GM18499 (cell line): Measurements from ENCODE around the gene CFAP45.

Source experiments
- ATAC-seq: cut with Tn5 transposase; IDR thresholded peaks from one replicate; pipeline ENCODE4 v1.9.1; 2021; ENCODE audit warnings: moderate number of reproducible peaks; ENCODE audit not compliant: insufficient read depth, unreplicated experiment

CFAP45 gene

DNA sequence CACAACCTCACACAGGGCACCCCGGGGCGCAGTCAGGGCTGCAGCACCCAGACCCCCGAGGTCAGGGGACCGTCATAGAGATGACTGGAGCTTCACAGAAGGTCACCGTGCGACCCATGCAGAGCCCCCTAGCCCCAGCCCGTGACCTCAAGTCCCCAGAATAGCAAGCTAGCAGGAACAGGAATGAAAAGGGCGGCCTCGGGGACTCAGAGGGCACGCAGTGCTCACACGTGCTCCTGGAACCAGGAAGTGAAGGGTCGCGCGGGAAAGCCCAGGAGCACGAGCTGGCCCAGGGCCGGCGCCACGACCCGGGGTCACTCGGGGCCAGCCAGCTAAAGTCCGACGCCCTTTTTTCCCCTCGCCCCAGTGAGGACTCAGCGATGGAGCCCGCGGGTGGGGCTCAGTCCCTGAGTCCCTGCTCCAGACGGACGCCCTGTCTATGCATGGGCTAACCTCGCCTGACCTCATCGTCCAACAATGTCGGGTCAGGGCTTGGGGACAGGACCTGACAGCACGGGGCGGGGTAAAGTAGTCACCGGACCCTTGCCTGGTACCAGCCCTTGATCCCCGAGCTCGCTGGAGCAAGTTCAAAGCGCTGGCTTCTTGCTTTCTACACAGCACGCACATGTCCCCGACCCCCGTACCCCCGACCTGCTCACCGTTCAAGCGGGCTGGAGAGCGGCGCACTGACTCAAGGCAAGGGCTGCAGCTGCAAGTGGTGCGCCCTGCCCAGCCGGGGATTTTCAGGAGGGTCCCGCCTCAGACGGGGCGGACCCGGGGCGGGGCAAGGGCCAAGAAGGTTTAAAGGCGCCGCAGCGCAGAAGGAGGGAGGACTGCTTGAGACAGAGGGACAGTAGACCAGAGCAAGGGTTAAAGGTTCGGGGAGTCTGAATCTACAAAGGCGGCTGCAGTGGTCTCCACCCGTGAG is 25.1 kb upstream of the CFAP45 start, which contains the start of gene TAGLN2:
Gene TAGLN2 (minus strand): TSS at position 717 of the 928 bp plus-strand sequence. CDS start 4,998 bp downstream, outside the sequence.
- peak; percentile 33 for ATAC-seq

DNA sequence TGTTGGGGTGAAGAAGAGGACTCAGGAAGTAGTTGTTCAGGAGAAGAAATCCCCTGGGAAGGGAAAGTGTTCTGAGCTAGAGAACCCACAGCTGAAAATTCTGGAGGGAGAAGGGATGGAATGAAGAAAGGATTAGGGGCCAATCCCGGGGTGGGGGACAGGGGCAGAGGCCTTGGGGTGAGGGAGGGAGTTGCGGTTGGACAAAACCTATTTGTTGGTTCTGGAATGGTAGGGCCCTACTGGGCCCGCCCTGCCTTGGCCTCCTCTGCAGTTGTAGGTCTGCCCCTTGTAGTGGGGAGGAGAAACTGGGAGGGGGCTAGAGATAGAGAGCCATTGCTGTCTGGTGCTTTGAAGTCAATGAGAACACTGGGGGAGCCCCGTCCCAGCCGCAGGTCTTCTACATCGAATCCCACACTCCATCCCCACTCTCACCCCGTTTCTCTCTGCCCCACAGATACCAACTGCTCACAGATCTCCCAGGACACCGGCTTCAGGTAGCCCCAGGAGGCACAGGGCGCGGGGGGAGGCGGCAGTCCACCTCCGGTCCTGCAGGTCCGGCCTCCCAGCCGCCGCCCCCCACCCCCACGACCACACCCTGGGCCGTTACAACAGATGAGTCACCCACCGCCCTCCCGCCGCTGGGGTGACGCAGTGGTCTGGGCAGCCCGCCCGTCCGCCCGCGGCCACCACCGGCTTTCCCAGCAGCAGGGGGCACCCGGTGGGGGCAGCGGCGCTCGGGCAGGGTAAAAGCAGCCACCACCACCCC is 24.2 kb upstream of the CFAP45 start:
- no peak for ATAC-seq

DNA sequence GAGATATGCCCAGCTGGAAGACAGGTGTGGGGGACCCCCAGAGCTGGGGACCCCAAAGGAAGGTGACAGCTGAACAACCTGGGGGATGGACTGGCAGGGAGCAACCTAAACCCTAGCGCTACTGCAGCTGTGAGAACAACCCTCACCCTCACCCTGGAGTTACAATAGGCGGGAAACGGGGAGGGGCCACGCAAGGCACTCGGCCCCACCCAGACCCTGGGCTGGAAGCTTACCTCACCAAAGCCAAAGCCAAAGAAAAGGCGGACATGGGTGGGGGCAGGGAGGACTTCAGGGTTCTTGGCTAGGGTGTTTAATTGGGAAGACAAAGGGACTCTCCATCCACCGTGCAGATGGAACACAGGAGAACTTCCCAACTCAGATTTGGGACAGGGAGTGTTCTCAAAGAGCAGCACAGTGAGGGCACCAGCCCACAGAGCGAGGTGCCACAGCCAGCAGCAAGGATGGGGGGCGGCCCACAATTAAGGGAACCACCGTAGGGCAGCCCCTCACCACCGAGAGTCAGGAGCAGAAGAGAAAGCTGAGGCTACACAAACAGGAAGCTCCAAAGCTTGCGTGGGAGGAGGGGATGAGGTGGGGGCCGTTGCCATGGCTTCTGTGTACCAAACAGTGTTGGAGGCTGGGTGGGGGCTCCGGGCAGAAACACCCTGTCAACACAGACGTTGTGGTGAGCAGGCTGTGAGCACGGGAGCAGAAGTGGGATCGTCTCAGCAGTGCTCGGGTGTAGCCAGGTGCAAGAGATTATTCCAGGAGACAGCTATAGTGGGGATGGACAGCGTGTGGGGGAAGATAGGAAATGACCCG is 23.4 kb upstream of the CFAP45 start:
- peak; percentile 24 for ATAC-seq

DNA sequence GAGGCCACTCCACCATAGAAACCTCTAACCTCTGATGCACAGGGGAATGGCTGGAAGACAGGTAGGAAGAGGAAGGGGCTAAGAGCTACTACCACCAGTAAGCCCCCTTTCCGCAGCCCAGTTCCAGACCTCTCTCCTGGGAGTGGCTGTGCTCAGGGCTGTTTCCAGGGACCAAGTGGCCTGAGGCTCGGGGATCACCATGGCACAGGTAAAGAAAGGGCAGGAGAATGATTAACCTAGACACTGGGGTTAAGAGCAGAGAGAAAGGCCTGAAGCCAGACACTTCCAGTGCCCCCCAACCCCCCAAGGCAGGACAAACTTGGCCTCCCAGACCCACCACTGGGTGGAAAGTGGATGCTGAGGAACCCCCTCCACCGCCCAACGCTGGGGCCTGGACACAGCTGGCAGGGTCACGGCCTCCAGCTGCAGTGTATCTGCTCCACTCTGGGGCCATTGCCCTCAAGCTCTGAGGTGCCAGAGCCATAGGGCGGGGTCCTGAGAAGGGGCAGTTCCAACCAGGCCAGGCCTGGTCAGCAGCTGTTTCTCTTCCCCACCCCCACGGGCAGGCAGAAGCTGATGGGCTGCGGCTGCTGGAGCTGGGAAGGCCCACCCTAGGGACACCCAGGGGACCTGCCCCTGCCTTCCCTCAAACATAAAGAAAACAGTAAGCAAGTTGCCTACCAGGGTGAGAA is 22.7 kb upstream of the CFAP45 start:
- ATAC-seq: no peak

DNA sequence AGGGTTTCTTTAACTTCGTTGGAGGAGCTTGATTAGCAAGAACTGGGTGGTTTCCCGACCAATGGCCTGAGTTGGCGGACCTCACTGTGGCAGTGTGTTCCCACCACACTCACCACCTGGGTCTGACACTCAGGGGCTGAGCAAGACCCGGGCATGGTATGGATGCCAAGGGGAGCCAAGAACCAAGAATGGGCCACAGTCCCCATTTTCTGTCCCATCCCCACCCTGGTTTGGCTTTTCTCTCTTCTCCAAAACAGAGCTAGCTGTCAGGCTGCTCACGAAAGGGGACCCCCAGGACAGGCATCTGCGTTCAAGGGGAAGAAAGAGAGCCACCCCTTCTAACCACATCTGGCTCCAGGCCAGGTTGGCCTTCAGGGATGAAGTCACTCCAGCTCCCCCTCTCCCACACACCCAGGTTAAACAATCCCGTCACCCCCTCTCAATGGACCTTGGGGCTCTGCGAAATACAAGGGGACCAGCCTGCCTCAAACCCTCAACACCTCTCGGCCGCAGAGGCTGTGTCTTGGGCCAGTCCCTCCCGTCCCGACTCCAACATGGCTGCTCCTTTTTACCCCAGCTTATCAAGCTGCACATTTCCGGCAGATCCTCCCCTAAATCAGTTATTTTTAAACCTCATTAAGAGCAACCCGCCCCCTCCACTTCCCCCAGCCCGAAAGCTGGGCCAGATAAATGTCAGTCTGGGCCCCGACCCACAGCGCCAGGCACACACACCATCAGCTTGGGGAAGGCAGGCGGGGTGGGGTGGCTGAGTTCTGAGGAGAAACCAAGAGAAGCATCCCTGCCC is 21.9 kb upstream of the CFAP45 start:
- no peak for ATAC-seq

DNA sequence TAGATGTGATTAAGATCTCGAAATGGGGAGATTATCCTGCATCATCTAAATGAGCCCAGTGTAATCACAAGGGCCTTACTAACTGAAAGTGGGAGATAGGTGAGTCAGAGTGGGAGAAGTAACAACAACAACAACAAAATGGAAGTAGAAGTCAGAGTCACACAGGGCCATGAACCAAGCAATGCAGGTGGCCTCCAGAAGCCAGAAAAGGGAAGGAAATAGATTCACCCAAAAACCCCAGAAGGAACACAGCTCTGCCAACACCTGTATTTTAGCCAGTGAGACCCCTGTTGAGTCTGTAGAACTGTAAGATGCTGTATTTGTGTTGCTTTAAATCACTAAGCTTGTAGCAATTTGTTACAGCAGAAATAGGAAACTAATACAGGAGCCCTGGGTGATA is 21.3 kb upstream of the CFAP45 start:
- ATAC-seq: no peak

DNA sequence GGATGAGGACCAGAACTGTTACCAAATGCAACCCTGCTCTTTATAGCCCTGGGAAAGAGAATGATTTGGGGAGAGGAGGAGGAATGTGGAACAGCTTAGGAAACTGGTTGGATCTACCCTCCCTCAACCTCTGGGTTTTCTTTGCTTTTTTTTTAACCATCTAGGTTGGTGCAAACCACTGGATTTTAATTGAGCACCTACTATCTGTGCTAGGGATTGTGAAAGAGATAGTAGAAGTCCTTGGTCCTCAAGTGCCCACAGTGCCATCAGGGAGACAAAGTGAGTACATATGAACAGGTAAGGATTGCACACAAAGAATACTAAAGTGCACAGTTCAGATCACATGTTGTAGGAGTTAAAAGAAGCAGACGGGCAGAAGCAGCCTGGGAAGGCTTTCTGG is 20.7 kb upstream of the CFAP45 start:
- no peak for ATAC-seq

DNA sequence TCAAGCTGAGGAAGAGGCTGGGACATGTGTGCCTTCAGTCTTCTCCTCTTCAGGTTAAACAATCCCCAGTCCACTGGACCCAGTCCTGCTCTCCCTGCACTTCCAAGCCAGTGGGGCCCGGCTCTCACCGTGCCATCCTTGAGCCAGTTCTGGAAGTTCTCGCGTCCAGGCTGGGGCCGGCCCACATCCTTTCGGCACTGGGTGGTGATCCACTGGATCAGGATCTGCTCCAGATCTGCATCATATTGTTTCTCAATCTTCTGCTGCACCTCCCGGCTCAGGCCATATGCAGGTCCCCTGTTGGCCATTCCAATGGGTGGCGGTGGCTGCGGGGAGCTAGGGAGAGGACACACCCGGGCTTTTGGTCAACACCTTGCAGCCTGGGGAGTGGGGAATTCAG is 20.2 kb upstream of the CFAP45 start:
- no peak for ATAC-seq

DNA sequence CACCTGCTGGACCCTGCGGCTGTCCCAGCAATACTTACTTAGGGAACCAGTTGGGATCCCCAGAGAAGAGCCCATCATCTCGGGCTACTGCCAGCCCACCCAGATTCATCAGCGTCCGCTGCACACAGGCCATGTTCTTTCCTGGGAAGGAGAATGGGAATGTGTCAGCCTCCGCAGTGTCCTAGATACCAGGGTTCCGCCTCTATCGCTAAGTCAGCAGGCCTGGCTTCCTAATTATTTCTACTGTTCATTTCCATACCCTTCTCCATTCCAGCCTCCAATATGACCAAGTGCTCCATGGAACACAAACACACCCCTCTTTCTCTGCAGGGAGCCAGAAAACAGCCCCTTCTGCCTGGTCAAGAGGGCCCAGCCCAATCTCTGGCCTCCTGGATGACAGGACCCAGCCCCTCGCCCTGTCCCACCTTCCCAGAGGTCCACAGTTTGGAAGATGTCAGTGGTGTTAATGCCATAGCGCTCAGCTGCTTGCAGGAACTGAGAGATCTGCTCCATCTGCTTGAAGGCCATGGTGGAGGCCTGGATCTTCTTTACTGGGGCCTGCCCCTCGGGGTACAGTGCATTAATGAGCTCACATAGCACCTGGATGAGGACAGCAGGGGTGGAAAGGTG is 19.4 kb upstream of the CFAP45 start:
- ATAC-seq: no peak

DNA sequence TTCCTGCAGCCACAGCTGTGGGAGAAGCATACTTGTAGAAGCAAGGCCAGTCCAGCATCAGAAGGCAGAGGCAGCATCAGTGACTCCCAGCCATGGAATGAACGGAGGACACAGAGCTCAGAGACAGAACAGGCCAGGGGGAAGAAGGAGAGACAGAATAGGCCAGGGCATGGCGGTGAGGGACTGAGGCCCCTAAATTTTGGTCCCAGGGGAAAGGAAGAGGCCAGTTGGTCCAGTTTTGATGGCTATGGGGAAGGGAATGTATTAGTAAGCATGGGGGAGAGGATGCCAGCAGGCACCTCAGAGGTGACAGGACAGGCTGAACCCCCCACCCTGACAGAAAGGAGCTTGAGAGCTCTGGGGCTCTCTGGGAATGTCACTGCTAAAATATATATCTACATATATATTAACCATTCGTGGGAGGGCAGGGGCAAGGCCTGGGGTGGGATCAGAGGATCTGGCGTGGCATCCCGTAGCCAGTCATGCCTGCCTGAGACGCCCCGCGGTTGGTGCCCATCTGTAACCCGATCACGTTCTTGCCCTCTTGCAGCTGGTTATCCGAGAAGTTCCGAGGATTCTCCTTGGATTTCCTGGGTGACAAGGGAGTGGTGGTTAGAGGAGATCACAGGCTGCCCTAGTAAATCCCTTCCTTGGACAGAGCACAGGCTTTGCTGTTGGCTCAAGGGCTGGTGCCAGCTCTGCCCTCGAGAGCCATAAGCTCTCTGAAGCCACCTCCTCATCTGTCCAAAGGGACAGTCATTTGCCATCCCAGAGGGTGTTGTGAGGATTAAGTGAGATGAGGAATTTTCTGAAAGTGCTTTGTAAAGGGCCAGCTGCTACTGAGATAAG is 18.6 kb upstream of the CFAP45 start:
- no peak for ATAC-seq

DNA sequence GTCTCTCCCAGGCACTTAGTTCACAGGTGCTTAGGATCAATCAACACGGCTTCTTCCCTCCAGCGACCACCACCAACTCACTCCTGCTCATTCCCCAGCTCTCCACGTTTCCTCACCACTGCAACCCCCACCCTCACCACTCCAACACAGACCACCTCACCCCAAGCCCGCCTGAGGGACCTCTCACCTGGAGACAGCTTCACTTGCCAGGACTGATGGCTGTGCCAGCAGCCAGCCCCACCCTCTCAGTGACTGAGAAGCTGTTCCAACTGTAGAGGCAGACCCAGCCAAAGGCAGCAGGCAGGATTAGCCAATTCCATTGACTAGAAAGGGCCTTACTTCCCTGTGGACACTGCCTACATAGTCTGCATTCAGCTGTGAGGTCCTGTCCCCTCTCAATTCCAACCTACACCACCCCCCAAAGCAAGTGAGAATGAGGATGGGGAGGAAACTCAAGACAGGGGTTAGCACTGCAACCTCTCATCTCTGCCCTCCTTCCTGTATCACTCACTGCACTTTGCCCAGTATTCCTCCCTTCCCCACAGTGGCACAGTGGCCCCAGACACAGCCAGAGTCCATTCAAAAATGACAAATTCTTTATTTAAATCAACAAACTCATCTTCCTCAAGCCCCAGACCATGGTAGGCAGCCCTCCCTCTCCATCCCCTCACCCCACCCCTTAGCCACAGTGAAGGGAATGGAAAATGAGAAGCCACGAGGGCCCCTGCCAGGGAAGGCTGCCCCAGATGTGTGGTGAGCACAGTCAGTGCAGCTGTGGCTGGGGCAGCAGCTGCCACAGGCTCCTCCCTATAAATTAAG is 17.8 kb upstream of the CFAP45 start:
- no peak for ATAC-seq

DNA sequence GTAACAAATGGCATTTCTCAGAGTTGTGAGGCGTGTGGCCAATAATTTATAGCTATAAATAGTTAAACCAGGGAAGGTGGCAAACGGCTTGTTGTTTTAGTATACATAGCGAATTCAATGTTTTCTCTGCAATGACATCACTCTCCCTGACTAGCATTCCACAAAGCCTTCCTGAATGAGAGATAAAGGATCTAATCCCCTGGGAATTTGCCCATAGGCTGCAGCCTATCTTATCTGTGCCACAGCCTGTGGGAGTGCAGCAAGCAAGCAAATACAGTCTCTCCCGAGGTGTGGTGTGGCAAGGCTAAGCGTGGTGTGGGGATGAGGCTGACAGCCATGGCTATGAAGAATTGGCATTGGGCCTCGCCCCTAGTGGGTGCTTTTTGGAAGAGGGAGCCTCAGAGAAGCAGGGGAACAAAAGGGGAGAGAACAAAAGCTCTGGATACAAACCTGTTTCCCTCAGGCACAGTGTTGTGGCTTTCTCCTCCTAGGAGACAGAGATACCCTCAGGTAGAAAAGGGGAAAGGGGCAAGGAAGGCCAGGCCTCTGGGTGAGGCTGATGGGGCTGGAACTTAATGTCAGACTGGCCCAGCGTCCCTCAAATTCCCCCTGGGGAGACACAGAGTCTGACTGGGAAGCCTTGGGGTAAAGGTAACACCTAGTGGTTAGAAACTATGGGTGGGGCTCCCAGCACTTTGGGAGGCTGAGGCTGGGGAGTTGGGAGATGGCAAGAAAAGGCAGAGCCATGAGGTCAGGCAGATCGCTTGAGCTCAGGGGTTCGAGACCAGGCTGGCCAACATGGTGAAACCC is 16.5 kb upstream of the CFAP45 start:
- ATAC-seq: no peak

DNA sequence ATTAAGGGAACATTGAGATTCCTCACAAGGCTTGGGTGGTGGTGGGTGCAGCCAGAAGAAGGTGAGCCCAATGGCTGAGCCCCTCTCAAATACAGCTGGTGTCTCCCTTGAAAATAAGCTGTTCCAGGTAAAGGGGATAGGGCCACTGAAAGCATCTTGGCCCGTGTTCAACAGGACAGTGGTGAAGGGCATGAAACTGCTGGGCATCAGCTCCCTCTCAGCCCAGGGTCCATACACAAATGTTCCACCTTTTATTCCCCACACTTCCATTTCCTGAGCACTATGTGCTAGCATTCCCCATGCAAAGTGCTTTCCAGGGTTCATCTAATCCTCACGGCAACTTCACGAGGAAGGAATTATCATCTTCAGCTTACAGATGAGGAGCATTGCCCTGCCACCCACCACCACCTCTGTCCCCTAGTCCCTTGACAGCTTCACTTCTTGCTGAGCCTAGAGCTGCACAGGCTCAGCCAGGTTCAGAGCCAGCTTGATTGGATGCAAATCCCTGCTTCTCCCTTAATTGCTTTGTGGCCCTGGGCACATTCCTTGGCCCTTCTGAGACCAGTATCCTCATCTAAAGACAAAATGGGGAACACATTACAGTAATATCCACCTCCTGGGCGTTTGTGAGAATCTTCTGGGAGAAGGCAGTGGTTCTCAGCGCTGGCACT is 15.7 kb upstream of the CFAP45 start:
- ATAC-seq: no peak

DNA sequence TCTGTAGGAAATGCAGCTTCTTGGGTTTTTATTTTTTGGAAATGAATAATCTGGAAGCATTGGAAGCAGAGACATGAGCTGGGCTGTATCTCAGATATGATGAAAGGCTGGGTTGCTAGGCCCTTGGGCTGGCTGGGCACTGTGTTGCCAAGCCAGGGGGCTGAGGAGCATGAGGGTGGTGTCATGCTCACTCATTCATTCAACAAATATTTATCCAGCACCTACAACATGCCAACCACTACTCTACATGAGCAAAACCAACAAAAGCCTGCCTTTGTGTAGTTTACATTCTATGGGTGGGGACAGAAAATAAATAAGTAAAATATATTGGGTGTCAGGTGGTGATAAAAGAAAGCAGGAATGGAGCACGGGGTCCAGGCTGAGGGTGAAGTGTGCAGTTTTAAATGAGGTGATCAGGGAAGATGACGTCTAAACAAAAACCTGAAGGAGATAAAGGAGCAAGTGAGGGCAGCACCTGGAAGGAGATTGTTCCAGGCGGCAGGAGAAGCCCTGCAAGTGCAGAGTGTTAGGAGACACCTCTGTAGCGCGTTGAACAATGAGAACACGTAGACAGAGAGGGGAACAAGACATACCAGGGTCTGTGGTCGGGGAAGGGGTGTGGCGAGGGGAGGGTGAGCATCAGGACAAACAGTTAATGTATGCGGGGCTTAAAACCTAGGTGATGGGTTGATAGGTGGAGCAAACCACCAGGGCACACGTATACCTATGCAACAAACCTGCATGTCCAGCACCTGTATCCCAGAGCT is 14.5 kb upstream of the CFAP45 start:
- no peak for ATAC-seq
